Activated CD4-positive, alpha-beta T cell treated with anti-CD3 and anti-CD28 coated beads, Interleukin-2, amount 50 U/mL, for 24 hours (primary cell): Measurements from ENCODE around the gene ZNF75A.

ENCODE experiments used
- DNase-seq, 2 donors: peaks; one replicate each; pipeline ENCODE4 v3.0.0-alpha.2; 2020; ENCODE audit warnings: low read depth in 1 of 2, low spot score in 1 of 2

Gene ZNF75A

DNA sequence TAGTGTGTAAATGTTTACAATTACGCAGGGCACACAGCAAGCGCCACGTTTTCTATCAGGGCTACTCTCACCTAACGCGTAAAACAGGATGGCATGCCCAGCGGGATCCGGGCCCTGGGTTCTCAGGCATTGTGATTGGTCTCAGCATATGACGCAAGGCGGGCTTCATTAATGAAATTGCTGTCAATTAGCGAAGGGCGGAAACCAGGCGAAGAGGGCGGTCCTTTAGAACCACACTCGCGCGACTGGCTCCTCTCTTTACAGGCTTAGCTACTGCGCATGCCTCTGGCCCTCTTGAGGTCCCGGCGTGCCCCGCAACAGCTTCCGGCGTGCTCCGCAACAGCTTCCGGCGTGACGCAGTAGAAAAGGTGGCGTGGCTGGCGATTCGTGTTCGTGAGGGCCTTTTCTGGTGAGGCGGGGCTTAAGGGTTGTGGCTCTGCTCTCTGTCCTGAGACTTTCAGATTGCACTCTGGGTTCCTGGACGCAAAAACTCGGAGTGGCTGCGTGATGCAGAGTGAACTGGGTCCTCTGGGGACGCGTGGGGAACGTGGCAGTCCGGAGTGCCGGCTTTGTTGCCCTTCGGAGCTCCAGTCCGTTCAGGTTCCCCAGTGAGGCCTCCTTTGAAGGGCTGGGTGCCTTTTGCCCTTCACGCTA, 59.6 kb downstream of the ZNF75A start:
- peak; percentile 59 to 86 for DNase-seq
